Chondrocyte (in vitro differentiated cells): Measurements from ENCODE around the gene KIF26B. TPM values are rescaled to one million over a fixed set of nuclear protein-coding genes. Genes with fewer than 3 reads are reported as not detected.

Experiments used
- DNase-seq: peaks from one replicate; pipeline ENCODE4 v3.0.0; 2021; ENCODE audit warnings: mixed read lengths, low spot score
- H3K27ac Mint-ChIP-seq: one replicate; pipeline ENCODE4 v1.8.0; 2021; ENCODE audit warnings: mild to moderate bottlenecking, moderate library complexity, mixed read lengths; ENCODE audit not compliant: unreplicated experiment
- H3K27me3 Mint-ChIP-seq: 2 replicates; pipeline ENCODE4 v1.8.0; 2021; ENCODE audit warnings: low read depth, mixed read lengths
- H3K36me3 Mint-ChIP-seq: 2 replicates; pipeline ENCODE4 v1.8.0; 2021; ENCODE audit warnings: low read depth, mixed read lengths
- H3K4me1 Mint-ChIP-seq: 2 replicates; pipeline ENCODE4 v1.8.0; 2021; ENCODE audit warnings: low read depth, mild to moderate bottlenecking, mixed read lengths
- H3K4me3 Mint-ChIP-seq: one replicate; pipeline ENCODE4 v1.8.0; 2021; ENCODE audit warnings: mild to moderate bottlenecking, moderate library complexity, mixed read lengths; ENCODE audit not compliant: unreplicated experiment
- H3K9me3 Mint-ChIP-seq: 2 replicates; pipeline ENCODE4 v1.8.0; 2021; ENCODE audit warnings: low read depth, mixed read lengths
- total RNA-seq: library from RNA; stranded (reverse); gene quantifications from 3 replicates; pipeline ENCODE4 v1.2.1, GENCODE V29; 2021
- TF ChIP-seq, protein P1 (sequence below): fragments of 200-600 bp; sonication (generic); IDR thresholded peaks from 2 replicates; pipeline ENCODE4 v1.5.0; 2021; ENCODE audit warnings: antibody characterized with exemption, mild to moderate bottlenecking, moderate library complexity

The KIF26B gene
- total RNA-seq, 1 donor from 2014 or later: 47.0 TPM

GRCh38 chr1:245686006-245686405 lies 531.2 kb downstream of the KIF26B start:
- DNase-seq: no peak
- Mint-ChIP-seq H3K4me1 (peaks cover 11% of the 10 kb centered on the region), H3K27ac (no peak overlapping the region), H3K9me3 (no peaks in the 10 kb centered on the region), H3K27me3 (no peaks in the 10 kb centered on the region), H3K4me3 (no peak overlapping the region), H3K36me3 (peaks cover 14% of the 10 kb centered on the region)
- TF ChIP-seq, protein P1, sequence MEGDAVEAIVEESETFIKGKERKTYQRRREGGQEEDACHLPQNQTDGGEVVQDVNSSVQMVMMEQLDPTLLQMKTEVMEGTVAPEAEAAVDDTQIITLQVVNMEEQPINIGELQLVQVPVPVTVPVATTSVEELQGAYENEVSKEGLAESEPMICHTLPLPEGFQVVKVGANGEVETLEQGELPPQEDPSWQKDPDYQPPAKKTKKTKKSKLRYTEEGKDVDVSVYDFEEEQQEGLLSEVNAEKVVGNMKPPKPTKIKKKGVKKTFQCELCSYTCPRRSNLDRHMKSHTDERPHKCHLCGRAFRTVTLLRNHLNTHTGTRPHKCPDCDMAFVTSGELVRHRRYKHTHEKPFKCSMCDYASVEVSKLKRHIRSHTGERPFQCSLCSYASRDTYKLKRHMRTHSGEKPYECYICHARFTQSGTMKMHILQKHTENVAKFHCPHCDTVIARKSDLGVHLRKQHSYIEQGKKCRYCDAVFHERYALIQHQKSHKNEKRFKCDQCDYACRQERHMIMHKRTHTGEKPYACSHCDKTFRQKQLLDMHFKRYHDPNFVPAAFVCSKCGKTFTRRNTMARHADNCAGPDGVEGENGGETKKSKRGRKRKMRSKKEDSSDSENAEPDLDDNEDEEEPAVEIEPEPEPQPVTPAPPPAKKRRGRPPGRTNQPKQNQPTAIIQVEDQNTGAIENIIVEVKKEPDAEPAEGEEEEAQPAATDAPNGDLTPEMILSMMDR: no peak

DNA sequence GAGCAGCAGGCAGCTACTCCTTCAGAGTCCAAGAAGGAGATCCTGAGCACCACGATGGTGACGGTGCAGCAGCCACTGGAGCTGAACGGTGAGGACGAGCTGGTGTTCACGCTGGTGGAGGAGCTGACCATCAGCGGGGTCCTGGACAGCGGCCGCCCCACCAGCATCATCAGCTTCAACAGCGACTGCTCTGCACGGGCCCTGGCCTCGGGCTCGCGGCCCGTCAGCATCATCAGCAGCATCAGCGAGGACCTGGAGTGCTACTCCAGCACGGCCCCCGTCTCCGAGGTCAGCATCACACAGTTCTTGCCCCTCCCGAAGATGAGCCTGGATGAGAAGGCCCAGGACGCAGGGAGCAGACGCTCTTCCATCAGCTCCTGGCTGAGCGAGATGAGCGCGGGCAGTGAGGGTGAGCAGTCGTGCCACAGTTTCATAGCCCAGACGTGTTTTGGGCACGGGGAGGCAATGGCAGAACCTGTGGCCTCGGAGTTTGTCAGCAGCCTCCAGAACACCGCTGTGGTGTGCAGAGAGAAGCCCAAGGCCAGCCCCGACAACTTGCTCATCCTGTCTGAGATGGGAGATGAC lies 531.8 kb downstream of the KIF26B start:
- H3K9me3 Mint-ChIP-seq: no peaks in the 10 kb centered on the region
- no peak overlapping the region for H3K27ac Mint-ChIP-seq
- no peak overlapping the region for H3K4me3 Mint-ChIP-seq
- no peak for DNase-seq
- TF ChIP-seq, protein P1: no peak
- H3K27me3 Mint-ChIP-seq: no peaks in the 10 kb centered on the region
- peaks cover 14% of the 10 kb centered on the region for H3K36me3 Mint-ChIP-seq
- peaks cover 11% of the 10 kb centered on the region for H3K4me1 Mint-ChIP-seq

GRCh38 chr1:245687152-245687635 lies 532.4 kb downstream of the KIF26B start:
- Mint-ChIP-seq H3K27me3 (no peaks in the 10 kb centered on the region), H3K36me3 (peaks cover 17% of the 10 kb centered on the region), H3K9me3 (no peaks in the 10 kb centered on the region), H3K27ac (no peak overlapping the region), H3K4me1 (peaks cover 11% of the 10 kb centered on the region), H3K4me3 (no peak overlapping the region)
- TF ChIP-seq, protein P1: no peak
- no peak for DNase-seq

GRCh38 chr1:245687636-245688535 lies 533.1 kb downstream of the KIF26B start:
- Mint-ChIP-seq H3K27me3 (no peaks in the 10 kb centered on the region), H3K4me1 (peaks cover 8% of the 10 kb centered on the region), H3K27ac (no peak overlapping the region), H3K4me3 (no peak overlapping the region), H3K36me3 (peaks cover 19% of the 10 kb centered on the region), H3K9me3 (no peaks in the 10 kb centered on the region)
- no peak for DNase-seq
- TF ChIP-seq, protein P1: no peak
